ENCODE results near the gene LAMA4. TPM values are rescaled to one million over a fixed set of nuclear protein-coding genes. Genes with fewer than 3 reads are reported as not detected.

The LAMA4 gene
- total RNA-seq, 1 donor from 2014 or later: 1.1 TPM

- Mint-ChIP-seq H3K27me3 (no peaks in the 10 kb centered on the region), H3K9me3 (ENCODE audit: low read depth) (no peaks in the 10 kb centered on the region), H3K4me1 (ENCODE audit: low read depth) (peaks cover 1% of the 10 kb centered on the region), H3K36me3 (ENCODE audit: insufficient read depth) (no peaks in the 10 kb centered on the region), H3K27ac (no peak overlapping the region), H3K4me3 (ENCODE audit: low read depth) (no peak overlapping the region)
- DNase-seq (ENCODE audit: low spot score, unreplicated experiment): no peak
- TF ChIP-seq CTCF (IDR thresholded peaks at IDR 0.05; ENCODE audit: unreplicated experiment): no peak
Observed at GRCh38 chr6:112209131-112209530, 45.2 kb downstream of the LAMA4 start.

- Mint-ChIP-seq H3K36me3 (ENCODE audit: insufficient read depth) (no peaks in the 10 kb centered on the region), H3K9me3 (ENCODE audit: low read depth) (no peaks in the 10 kb centered on the region), H3K4me1 (ENCODE audit: low read depth) (no peaks in the 10 kb centered on the region), H3K27ac (no peak overlapping the region), H3K4me3 (ENCODE audit: low read depth) (no peak overlapping the region), H3K27me3 (no peaks in the 10 kb centered on the region)
- no peak for TF ChIP-seq CTCF (IDR thresholded peaks at IDR 0.05; ENCODE audit: unreplicated experiment)
- no peak for DNase-seq (ENCODE audit: low spot score, unreplicated experiment)
Observed at GRCh38 chr6:112207776-112208175, 46.6 kb downstream of the LAMA4 start.

- Mint-ChIP-seq H3K4me1 (ENCODE audit: low read depth) (no peaks in the 10 kb centered on the region), H3K9me3 (ENCODE audit: low read depth) (no peaks in the 10 kb centered on the region), H3K27me3 (no peaks in the 10 kb centered on the region), H3K27ac (no peak overlapping the region), H3K4me3 (ENCODE audit: low read depth) (no peak overlapping the region), H3K36me3 (ENCODE audit: insufficient read depth) (no peaks in the 10 kb centered on the region)
- DNase-seq (ENCODE audit: low spot score, unreplicated experiment): no peak
- TF ChIP-seq CTCF (IDR thresholded peaks at IDR 0.05; ENCODE audit: unreplicated experiment): no peak
Observed at GRCh38 chr6:112207131-112207530, 47.2 kb downstream of the LAMA4 start.

- Mint-ChIP-seq H3K9me3 (ENCODE audit: low read depth) (no peaks in the 10 kb centered on the region), H3K27me3 (no peaks in the 10 kb centered on the region), H3K4me3 (ENCODE audit: low read depth) (no peak overlapping the region), H3K36me3 (ENCODE audit: insufficient read depth) (no peaks in the 10 kb centered on the region), H3K27ac (no peak overlapping the region), H3K4me1 (ENCODE audit: low read depth) (no peaks in the 10 kb centered on the region)
- TF ChIP-seq CTCF (IDR thresholded peaks at IDR 0.05; ENCODE audit: unreplicated experiment): no peak
- DNase-seq (ENCODE audit: low spot score, unreplicated experiment): no peak
Observed at GRCh38 chr6:112206110-112206458, 48.3 kb downstream of the LAMA4 start.

GRCh38 chr6:112205427-112206109 lies 48.8 kb downstream of the LAMA4 start:
- Mint-ChIP-seq H3K9me3 (ENCODE audit: low read depth) (no peaks in the 10 kb centered on the region), H3K4me3 (ENCODE audit: low read depth) (no peak overlapping the region), H3K36me3 (ENCODE audit: insufficient read depth) (no peaks in the 10 kb centered on the region), H3K4me1 (ENCODE audit: low read depth) (no peaks in the 10 kb centered on the region), H3K27me3 (no peaks in the 10 kb centered on the region), H3K27ac (no peak overlapping the region)
- TF ChIP-seq CTCF (IDR thresholded peaks at IDR 0.05; ENCODE audit: unreplicated experiment): no peak
- DNase-seq (ENCODE audit: low spot score, unreplicated experiment): no peak

Data from progenitor cell of endocrine pancreas (in vitro differentiated cells).